RWPE2 (cell line): ENCODE data around the gene C2CD3.

Experiments
- ATAC-seq: fragments of 200-7000 bp; cut with Tn5 transposase; 3 replicates; pipeline ENCODE4 v1.9.1; 2021; ENCODE audit warnings: low read depth
- DNase-seq: peaks from one replicate; pipeline ENCODE4 v3.0.0-alpha.2; 2020; ENCODE audit warnings: low spot score
- H3K27ac ChIP-seq: fragments of 450-650 bp; 2 replicates; pipeline ENCODE4 v1.5.1; 2017; ENCODE audit warnings: mild to moderate bottlenecking; ENCODE audit not compliant: poor library complexity, severe bottlenecking
- H3K27me3 ChIP-seq: fragments of 250-450 bp; sonication (Bioruptor Pico); 2 replicates; pipeline ENCODE4 v1.5.1; 2021; ENCODE audit warnings: mild to moderate bottlenecking, moderate library complexity; ENCODE audit not compliant: insufficient read depth, poor library complexity, severe bottlenecking
- H3K36me3 ChIP-seq: fragments of 250-450 bp; sonication (Bioruptor Pico); 2 replicates; pipeline ENCODE4 v1.5.1; 2020; ENCODE audit warnings: low read depth, mild to moderate bottlenecking, moderate library complexity
- H3K4me1 ChIP-seq: fragments of 250-450 bp; sonication (Bioruptor Pico); 2 replicates; pipeline ENCODE4 v1.5.1; 2021; ENCODE audit warnings: mild to moderate bottlenecking, moderate library complexity; ENCODE audit not compliant: insufficient read depth, poor library complexity, severe bottlenecking
- H3K4me3 ChIP-seq: fragments of 250-450 bp; sonication (Bioruptor Pico); 2 replicates; pipeline ENCODE4 v1.5.1; 2021; ENCODE audit warnings: mild to moderate bottlenecking, moderate library complexity; ENCODE audit not compliant: severe bottlenecking
- H3K9me3 ChIP-seq: fragments of 250-450 bp; sonication (Bioruptor Pico); 2 replicates; pipeline ENCODE4 v1.5.1; 2021; ENCODE audit warnings: mild to moderate bottlenecking, moderate library complexity; ENCODE audit not compliant: severe bottlenecking
- TF ChIP-seq, protein P1 (sequence below): fragments of 450-650 bp; IDR thresholded peaks from one replicate; pipeline ENCODE4 v1.5.1; 2017; ENCODE audit warnings: mild to moderate bottlenecking, moderate library complexity; ENCODE audit not compliant: poor library complexity, severe bottlenecking

Gene C2CD3

GRCh38 chr11:74021998-74022397 is 148.8 kb downstream of the C2CD3 start:
- Histone ChIP-seq H3K36me3 (0 out of 2 replicates have a peak, but pooled peaks cover 2% of the 10 kb centered on the region), H3K4me1 (peaks cover 14% of the 10 kb centered on the region), H3K4me3 (no peak overlapping the region), H3K27ac (no peak overlapping the region), H3K9me3 (no peaks in the 10 kb centered on the region), H3K27me3 (no peaks in the 10 kb centered on the region)
- no peak for DNase-seq
- ATAC-seq: no peak
- TF ChIP-seq, protein P1, sequence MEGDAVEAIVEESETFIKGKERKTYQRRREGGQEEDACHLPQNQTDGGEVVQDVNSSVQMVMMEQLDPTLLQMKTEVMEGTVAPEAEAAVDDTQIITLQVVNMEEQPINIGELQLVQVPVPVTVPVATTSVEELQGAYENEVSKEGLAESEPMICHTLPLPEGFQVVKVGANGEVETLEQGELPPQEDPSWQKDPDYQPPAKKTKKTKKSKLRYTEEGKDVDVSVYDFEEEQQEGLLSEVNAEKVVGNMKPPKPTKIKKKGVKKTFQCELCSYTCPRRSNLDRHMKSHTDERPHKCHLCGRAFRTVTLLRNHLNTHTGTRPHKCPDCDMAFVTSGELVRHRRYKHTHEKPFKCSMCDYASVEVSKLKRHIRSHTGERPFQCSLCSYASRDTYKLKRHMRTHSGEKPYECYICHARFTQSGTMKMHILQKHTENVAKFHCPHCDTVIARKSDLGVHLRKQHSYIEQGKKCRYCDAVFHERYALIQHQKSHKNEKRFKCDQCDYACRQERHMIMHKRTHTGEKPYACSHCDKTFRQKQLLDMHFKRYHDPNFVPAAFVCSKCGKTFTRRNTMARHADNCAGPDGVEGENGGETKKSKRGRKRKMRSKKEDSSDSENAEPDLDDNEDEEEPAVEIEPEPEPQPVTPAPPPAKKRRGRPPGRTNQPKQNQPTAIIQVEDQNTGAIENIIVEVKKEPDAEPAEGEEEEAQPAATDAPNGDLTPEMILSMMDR: no peak

- Histone ChIP-seq H3K36me3 (0 out of 2 replicates have a peak, but pooled peaks cover 2% of the 10 kb centered on the region), H3K4me3 (no peak overlapping the region), H3K9me3 (no peaks in the 10 kb centered on the region), H3K27me3 (no peaks in the 10 kb centered on the region), H3K4me1 (peaks cover 3% of the 10 kb centered on the region), H3K27ac (no peak overlapping the region)
- TF ChIP-seq, protein P1: no peak
- ATAC-seq: no peak
- DNase-seq: no peak
Observed at GRCh38 chr11:74020539-74020938, 150.3 kb downstream of the C2CD3 start.

GRCh38 chr11:74019860-74020259 is 150.9 kb downstream of the C2CD3 start:
- 0 out of 2 replicates have a peak, but pooled peaks cover 2% of the 10 kb centered on the region for H3K36me3 ChIP-seq
- TF ChIP-seq, protein P1: no peak
- no peaks in the 10 kb centered on the region for H3K4me1 ChIP-seq
- ATAC-seq (no peak), DNase-seq (no peak)
- H3K27me3 ChIP-seq: no peaks in the 10 kb centered on the region
- no peak overlapping the region for H3K27ac ChIP-seq
- H3K4me3 ChIP-seq: no peak overlapping the region
- H3K9me3 ChIP-seq: no peaks in the 10 kb centered on the region

DNA sequence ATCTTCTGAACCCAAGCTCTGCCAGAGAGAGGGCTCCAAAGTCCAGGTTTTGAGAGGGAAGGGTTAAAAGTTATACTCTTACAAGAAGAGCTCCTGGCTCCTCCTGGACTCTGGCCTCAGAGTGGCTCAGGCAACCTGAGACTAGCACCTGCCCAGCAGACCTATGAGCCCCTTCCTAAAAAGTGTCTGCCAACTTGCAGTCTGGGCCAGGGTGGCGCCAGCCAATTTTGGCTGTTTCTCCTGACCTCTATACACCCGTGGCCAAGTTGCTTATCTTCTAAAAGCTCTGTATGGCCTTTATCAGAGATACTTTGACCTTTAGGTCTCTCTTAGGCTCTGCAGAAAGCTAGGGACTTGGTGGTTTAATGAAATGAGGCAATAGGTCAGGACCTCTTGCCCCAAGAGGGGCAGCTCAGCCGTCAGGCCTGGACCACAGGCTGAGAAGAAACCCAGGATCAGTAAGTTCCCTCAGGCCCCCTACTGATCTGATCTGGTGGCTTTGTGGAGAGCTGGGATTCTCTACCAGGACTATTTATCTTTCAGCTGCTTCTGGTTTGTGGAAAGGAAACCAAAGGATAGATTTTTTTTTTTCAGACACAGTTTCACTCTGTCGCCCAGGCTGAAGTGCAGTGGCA is 151.6 kb downstream of the C2CD3 start:
- no peak for ATAC-seq
- Histone ChIP-seq H3K27ac (no peak overlapping the region), H3K4me3 (no peak overlapping the region), H3K36me3 (0 out of 2 replicates have a peak, but pooled peaks cover 2% of the 10 kb centered on the region), H3K4me1 (no peaks in the 10 kb centered on the region), H3K27me3 (no peaks in the 10 kb centered on the region), H3K9me3 (no peaks in the 10 kb centered on the region)
- TF ChIP-seq, protein P1: no peak
- no peak for DNase-seq

DNA sequence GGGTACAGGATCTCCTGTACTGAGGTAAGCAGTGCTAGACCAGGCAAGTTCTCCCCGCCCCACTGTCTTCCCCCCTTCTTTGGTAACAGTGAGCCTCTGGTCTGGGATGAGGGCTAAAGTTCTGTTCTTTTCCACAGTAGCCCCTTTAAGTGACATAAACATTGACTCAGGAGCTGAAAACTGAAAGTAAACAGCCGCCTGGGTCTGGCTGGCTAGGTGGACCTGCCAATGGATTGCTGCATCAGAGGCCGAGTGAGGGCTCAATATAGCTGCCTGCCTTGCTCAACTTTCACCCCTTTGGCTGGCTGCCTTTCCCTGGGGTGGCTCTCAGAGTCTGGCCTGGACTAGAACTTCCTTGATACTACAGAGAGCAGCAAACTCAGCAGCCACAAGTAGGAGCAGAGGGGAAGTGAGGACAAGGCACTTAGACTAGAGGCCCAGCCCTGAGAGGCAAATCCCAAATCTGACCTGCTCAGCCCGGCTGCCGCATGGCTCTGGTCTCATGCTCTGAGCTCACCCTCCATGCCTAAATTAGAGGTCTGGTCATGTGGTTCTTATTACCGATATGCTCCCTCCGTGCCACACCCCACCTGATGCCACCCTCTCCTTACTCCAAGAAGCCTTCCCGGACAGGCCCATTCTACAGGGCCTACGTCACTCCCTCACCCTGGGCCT is 152.3 kb downstream of the C2CD3 start:
- TF ChIP-seq, protein P1: no peak
- ATAC-seq (peak; percentile 21; the same call in 1 of the 3 replicates), DNase-seq (no peak)
- 0 out of 2 replicates have a peak, but pooled peaks cover 2% of the 10 kb centered on the region for H3K36me3 ChIP-seq
- no peaks in the 10 kb centered on the region for H3K9me3 ChIP-seq
- no peaks in the 10 kb centered on the region for H3K4me1 ChIP-seq
- no peak overlapping the region for H3K27ac ChIP-seq
- no peaks in the 10 kb centered on the region for H3K27me3 ChIP-seq
- no peak overlapping the region for H3K4me3 ChIP-seq
